ENCODE results near the gene ZNF688. TPM values are rescaled to one million over a fixed set of nuclear protein-coding genes. Genes with fewer than 3 reads are reported as not detected.

ZNF688 gene
- total RNA-seq, 1 experiment from 2014 or later: 3.6 TPM

- Histone ChIP-seq H3K4me1 (ENCODE audit: control insufficient read depth in 1 of 2, insufficient read depth in 2 of 2, low read length in 2 of 2) (peaks cover 10 to 21% of the 10 kb centered on the region in 2 experiments), H3K79me2 (ENCODE audit: insufficient read depth, low read length) (peaks cover 14% of the 10 kb centered on the region; the same call in 1 of the 2 replicates), H3K9me3 (ENCODE audit: control insufficient read depth in 1 of 2, insufficient read depth in 1 of 2, low read depth in 1 of 2, low read length in 2 of 2) (no peaks in the 10 kb centered on the region), H3K27me3 (ENCODE audit: insufficient read depth, low read length) (no peaks in the 10 kb centered on the region), H3K36me3 (ENCODE audit: control insufficient read depth in 1 of 2, insufficient read depth in 2 of 2, low read length in 2 of 2) (peaks cover 4% of the 10 kb centered on the region in 2 experiments; a peak in 2 of 4 replicates), H3K4me2 (ENCODE audit: low read length) (no peak overlapping the region), H3K9ac (ENCODE audit: low read length) (no peak overlapping the region), H4K20me1 (ENCODE audit: insufficient read depth) (no peaks in the 10 kb centered on the region), H3K27ac (ENCODE audit: low read depth, low read length) (no peak overlapping the region), H3K9me2 (ENCODE audit: insufficient read depth) (no peaks in the 10 kb centered on the region), H2AFZ (ENCODE audit: low read depth, low read length, poor library complexity, severe bottlenecking) (no peak overlapping the region), H3K4me3 (replicated peaks in 1 of 2; ENCODE audit: low read depth in 1 of 2, low read length in 2 of 2) (no peak overlapping the region)
- DNase-seq (ENCODE audit: low read depth, low spot score) (no peak), ATAC-seq (no peak)
- ChIA-PET CTCF (no interaction called here), POLR2A (no interaction called here), RAD21 (ENCODE audit: low non-redundant PET in 1 of 2, low total read pairs in 2 of 2, uncharacterized antibody in 2 of 2, unreplicated experiment in 2 of 2) (no interaction called here)
- TF ChIP-seq MAX (IDR thresholded peaks at IDR 0.05): no peak
- no TSS peak for BruUV-seq (replicated peaks)
- intact Hi-C loops (cut with micrococcal nuclease): no loop called here
Observed at GRCh38 chr16:30555315-30556124, 16.0 kb downstream of the ZNF688 start.

GRCh38 chr16:30554557-30555314 lies 16.8 kb downstream of the ZNF688 start:
- Histone ChIP-seq H3K4me3 (replicated peaks in 1 of 2; ENCODE audit: low read depth in 1 of 2, low read length in 2 of 2) (no peak overlapping the region), H3K36me3 (ENCODE audit: control insufficient read depth in 1 of 2, insufficient read depth in 2 of 2, low read length in 2 of 2) (peaks cover 4% of the 10 kb centered on the region in 2 experiments; a peak in 2 of 4 replicates), H2AFZ (ENCODE audit: low read depth, low read length, poor library complexity, severe bottlenecking) (no peak overlapping the region), H3K9me2 (ENCODE audit: insufficient read depth) (no peaks in the 10 kb centered on the region), H3K4me2 (ENCODE audit: low read length) (no peak overlapping the region), H3K9ac (ENCODE audit: low read length) (no peak overlapping the region), H3K79me2 (ENCODE audit: insufficient read depth, low read length) (peaks cover 14% of the 10 kb centered on the region; the same call in 1 of the 2 replicates), H3K9me3 (ENCODE audit: control insufficient read depth in 1 of 2, insufficient read depth in 1 of 2, low read depth in 1 of 2, low read length in 2 of 2) (no peaks in the 10 kb centered on the region), H4K20me1 (ENCODE audit: insufficient read depth) (no peaks in the 10 kb centered on the region), H3K27me3 (ENCODE audit: insufficient read depth, low read length) (no peaks in the 10 kb centered on the region), H3K27ac (ENCODE audit: low read depth, low read length) (no peak overlapping the region), H3K4me1 (ENCODE audit: control insufficient read depth in 1 of 2, insufficient read depth in 2 of 2, low read length in 2 of 2) (peaks cover 10 to 22% of the 10 kb centered on the region in 2 experiments)
- DNase-seq (ENCODE audit: low read depth, low spot score) (no peak), ATAC-seq (no peak)
- POLR2A ChIA-PET: no interaction called here
- CTCF ChIA-PET: no interaction called here
- intact Hi-C loops (cut with micrococcal nuclease): no loop called here
- BruUV-seq (replicated peaks): no TSS peak
- RAD21 ChIA-PET (ENCODE audit: low non-redundant PET in 1 of 2, low total read pairs in 2 of 2, uncharacterized antibody in 2 of 2, unreplicated experiment in 2 of 2): no interaction called here
- TF ChIP-seq CTCF (IDR thresholded peaks at IDR 0.05 in 2 of 3, conservative IDR thresholded peaks at IDR 0.05 in 1 of 3; ENCODE audit: borderline replicate concordance in 1 of 3, insufficient read depth in 1 of 3, low read depth in 2 of 3, low read length in 2 of 3): no peak
- TF ChIP-seq FOSL1 (IDR thresholded peaks at IDR 0.05; ENCODE audit: low read depth): no peak
- TF ChIP-seq ZBTB33 (IDR thresholded peaks at IDR 0.05; ENCODE audit: extremely low read depth, insufficient replicate concordance, low read length): no peak
- TF ChIP-seq ZNF274 (IDR thresholded peaks at IDR 0.05; ENCODE audit: low read depth, low read length): no peak
- TF ChIP-seq SIN3A (IDR thresholded peaks at IDR 0.05; ENCODE audit: low read depth): no peak
- TF ChIP-seq TCF7L2 (IDR thresholded peaks at IDR 0.05; ENCODE audit: borderline replicate concordance, extremely low read depth, insufficient read depth, insufficient read length): no peak
- TF ChIP-seq ELF1 (IDR thresholded peaks at IDR 0.05; ENCODE audit: borderline replicate concordance, low read depth): no peak

Data from HCT116 (cell line).